PFSK-1 (cell line): ENCODE results near the gene SMR3A.

ENCODE experiments used
- POLR2AphosphoS5 ChIP-seq: IDR thresholded peaks from 2 replicates; pipeline ENCODE4 v1.6.1; 2012; ENCODE audit warnings: low read depth, mild to moderate bottlenecking, control low read depth, low read length, moderate library complexity
- SIN3A ChIP-seq: IDR thresholded peaks from 2 replicates; pipeline ENCODE4 v1.6.1; 2012; ENCODE audit warnings: mild to moderate bottlenecking, low read length, moderate library complexity, borderline replicate concordance; ENCODE audit not compliant: insufficient read depth
- TAF1 ChIP-seq: IDR thresholded peaks from 2 replicates; pipeline ENCODE4 v1.6.1; 2012; ENCODE audit warnings: low read length, control low read depth, borderline replicate concordance; ENCODE audit not compliant: insufficient read depth
- TF ChIP-seq, protein P1 (sequence below), 2 experiments: IDR thresholded peaks; 2 replicates each; pipeline versions ENCODE4 v1.6.1 to v1.8.0; 2011 to 2012; ENCODE audit warnings: low read depth in 2 of 2, low read length in 2 of 2, control low read depth in 1 of 2, inconsistent platforms in 1 of 2, mild to moderate bottlenecking in 1 of 2, moderate library complexity in 1 of 2; ENCODE audit not compliant: insufficient read depth in 1 of 2

DNA sequence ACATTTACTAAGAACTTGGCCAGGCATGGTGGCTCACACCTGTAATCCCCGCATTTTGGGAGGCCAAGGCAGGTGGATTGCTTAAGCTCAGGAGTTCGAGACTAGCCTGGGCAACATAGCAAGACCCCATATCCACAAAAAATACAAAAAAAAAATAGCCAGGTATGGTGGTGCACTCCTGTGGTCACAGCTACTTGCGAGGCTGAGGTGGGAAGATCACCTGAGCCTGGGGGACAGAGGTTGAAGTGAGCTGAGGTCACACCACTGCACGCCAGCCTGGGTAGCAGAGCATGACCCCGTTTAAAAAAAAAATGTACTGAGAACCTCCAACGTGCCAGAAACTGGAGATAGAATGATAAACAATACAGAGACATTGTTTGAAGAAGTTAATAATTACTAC lies 45.2 kb downstream of the SMR3A start:
- TF ChIP-seq POLR2AphosphoS5 (no peak), TAF1 (no peak), SIN3A (no peak)
- TF ChIP-seq, protein P1, sequence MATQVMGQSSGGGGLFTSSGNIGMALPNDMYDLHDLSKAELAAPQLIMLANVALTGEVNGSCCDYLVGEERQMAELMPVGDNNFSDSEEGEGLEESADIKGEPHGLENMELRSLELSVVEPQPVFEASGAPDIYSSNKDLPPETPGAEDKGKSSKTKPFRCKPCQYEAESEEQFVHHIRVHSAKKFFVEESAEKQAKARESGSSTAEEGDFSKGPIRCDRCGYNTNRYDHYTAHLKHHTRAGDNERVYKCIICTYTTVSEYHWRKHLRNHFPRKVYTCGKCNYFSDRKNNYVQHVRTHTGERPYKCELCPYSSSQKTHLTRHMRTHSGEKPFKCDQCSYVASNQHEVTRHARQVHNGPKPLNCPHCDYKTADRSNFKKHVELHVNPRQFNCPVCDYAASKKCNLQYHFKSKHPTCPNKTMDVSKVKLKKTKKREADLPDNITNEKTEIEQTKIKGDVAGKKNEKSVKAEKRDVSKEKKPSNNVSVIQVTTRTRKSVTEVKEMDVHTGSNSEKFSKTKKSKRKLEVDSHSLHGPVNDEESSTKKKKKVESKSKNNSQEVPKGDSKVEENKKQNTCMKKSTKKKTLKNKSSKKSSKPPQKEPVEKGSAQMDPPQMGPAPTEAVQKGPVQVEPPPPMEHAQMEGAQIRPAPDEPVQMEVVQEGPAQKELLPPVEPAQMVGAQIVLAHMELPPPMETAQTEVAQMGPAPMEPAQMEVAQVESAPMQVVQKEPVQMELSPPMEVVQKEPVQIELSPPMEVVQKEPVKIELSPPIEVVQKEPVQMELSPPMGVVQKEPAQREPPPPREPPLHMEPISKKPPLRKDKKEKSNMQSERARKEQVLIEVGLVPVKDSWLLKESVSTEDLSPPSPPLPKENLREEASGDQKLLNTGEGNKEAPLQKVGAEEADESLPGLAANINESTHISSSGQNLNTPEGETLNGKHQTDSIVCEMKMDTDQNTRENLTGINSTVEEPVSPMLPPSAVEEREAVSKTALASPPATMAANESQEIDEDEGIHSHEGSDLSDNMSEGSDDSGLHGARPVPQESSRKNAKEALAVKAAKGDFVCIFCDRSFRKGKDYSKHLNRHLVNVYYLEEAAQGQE (IDR thresholded peaks at IDR 0.05; ENCODE audit: insufficient read depth in 1 of 2, low read depth in 2 of 2, low read length in 2 of 2) = no peak
